Measurements from ENCODE around the gene MPC1L. TPM values are rescaled to one million over a fixed set of nuclear protein-coding genes. Genes with fewer than 3 reads are reported as not detected.

MPC1L gene
- total and polyA plus RNA-seq, 2 donors (not counting 1 experiment from before 2014, with no cell fraction given): not detected

DNA sequence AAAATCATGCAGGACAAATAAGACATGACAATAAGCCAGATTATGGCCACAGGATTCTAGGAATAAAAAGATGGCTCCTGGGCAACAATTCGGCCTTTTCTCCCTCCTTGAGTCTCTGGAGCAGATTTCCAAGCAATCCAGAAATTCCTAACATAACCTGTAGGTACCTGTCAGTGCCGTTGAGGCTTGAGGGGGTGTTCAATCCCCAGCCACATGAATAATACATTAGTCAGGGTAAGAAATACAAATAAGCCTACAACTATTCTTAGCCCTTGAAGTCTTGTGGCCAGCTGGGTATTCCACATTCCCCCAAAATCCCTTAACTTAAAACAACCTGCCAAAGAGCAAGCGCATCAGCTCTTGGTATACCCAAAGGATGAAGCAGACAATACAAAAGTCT is 14.5 kb downstream of the MPC1L start:
- intact Hi-C loops (cut with micrococcal nuclease): no loop called here
- no peak overlapping the region for H3K4me3 Mint-ChIP-seq
- POLR2A ChIA-PET: no interaction called here
- TF ChIP-seq, protein P1, sequence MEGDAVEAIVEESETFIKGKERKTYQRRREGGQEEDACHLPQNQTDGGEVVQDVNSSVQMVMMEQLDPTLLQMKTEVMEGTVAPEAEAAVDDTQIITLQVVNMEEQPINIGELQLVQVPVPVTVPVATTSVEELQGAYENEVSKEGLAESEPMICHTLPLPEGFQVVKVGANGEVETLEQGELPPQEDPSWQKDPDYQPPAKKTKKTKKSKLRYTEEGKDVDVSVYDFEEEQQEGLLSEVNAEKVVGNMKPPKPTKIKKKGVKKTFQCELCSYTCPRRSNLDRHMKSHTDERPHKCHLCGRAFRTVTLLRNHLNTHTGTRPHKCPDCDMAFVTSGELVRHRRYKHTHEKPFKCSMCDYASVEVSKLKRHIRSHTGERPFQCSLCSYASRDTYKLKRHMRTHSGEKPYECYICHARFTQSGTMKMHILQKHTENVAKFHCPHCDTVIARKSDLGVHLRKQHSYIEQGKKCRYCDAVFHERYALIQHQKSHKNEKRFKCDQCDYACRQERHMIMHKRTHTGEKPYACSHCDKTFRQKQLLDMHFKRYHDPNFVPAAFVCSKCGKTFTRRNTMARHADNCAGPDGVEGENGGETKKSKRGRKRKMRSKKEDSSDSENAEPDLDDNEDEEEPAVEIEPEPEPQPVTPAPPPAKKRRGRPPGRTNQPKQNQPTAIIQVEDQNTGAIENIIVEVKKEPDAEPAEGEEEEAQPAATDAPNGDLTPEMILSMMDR (IDR thresholded peaks at IDR 0.05): no peak
- no peak for TF ChIP-seq EZH2 (IDR thresholded peaks at IDR 0.05; ENCODE audit: borderline replicate concordance, insufficient read depth, low read depth, low read length, poor library complexity, severe bottlenecking)
- Histone ChIP-seq H3K27ac (ENCODE audit: low read length in 2 of 2) (no peak overlapping the region), H3K4me3 (ENCODE audit: control extremely low read depth in 1 of 5, extremely low read depth in 1 of 5, insufficient read depth in 1 of 5, low read depth in 2 of 5, low read length in 4 of 5) (no peak overlapping the region), H3K36me3 (replicated peaks in 1 of 2; ENCODE audit: control extremely low read depth in 1 of 2, control insufficient read depth in 1 of 2, extremely low read depth in 1 of 2, insufficient read depth in 2 of 2, low read length in 1 of 2) (peaks cover 3 to 68% of the 10 kb centered on the region in 2 experiments), H3K79me2 (ENCODE audit: control insufficient read depth, insufficient read depth, low read length) (peaks cover 85% of the 10 kb centered on the region), H3K9ac (ENCODE audit: low read length) (no peak overlapping the region), H3K4me2 (replicated peaks; ENCODE audit: low read depth, low read length, poor library complexity, severe bottlenecking) (no peak overlapping the region), H3K27me3 (replicated peaks in 1 of 4; ENCODE audit: control extremely low read depth in 1 of 4, control insufficient read depth in 3 of 4, insufficient read depth in 4 of 4, low read length in 3 of 4) (no peaks in the 10 kb centered on the region), H4K20me1 (ENCODE audit: control insufficient read depth, insufficient read depth, low read length, poor library complexity, severe bottlenecking) (peaks cover 78% of the 10 kb centered on the region), H2AFZ (ENCODE audit: insufficient read depth, low read depth, low read length, poor library complexity, severe bottlenecking) (no peak overlapping the region), H3K9me3 (ENCODE audit: control extremely low read depth in 1 of 3, control insufficient read depth in 2 of 3, insufficient read depth in 1 of 3, low read length in 2 of 3) (no peaks in the 10 kb centered on the region), H3K4me1 (ENCODE audit: control insufficient read depth in 2 of 2, insufficient read depth in 2 of 2, low read length in 2 of 2) (peaks cover 14 to 17% of the 10 kb centered on the region in 2 donors)
- peaks cover 23% of the 10 kb centered on the region for H3K4me1 Mint-ChIP-seq
- CTCF ChIA-PET: no interaction called here
- no CpG with 5 or more reads among the region's 3 CpGs for WGBS (ENCODE audit: insufficient coverage)
- H3K9me3 Mint-ChIP-seq (ENCODE audit: insufficient read depth): no peaks in the 10 kb centered on the region
- DNase-seq (no peak), ATAC-seq (ENCODE audit: low read depth) (no peak)
- no peak overlapping the region for H3K27ac Mint-ChIP-seq
- no peaks in the 10 kb centered on the region for H3K27me3 Mint-ChIP-seq

DNA sequence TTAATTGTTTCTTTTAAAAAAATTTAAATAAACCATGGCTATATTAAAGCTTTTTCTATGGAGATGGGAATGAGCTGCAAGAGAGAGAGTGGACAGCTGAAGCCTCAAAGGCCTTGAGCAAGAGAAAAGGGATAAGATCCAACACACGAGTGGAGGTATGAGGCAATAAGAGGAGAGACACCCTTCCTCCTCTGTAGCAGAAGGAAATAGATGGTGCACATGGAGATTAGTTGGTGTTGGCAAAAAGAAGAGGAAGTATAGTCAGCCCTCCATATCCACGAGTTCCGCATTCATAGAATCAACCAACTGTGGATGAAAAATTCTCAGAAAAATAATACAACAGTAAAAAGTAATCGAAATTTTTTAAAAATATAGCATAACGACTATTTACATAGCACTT is 20.9 kb downstream of the MPC1L start:
- H3K4me3 Mint-ChIP-seq: peak overlapping the region; percentile 94
- DNase-seq: peak; percentile 53
- ATAC-seq (ENCODE audit: low read depth): no peak
- peak overlapping the region in 4 of 5 experiments; percentile 56 to 69 (median 62) for H3K4me3 ChIP-seq (ENCODE audit: control extremely low read depth in 1 of 5, extremely low read depth in 1 of 5, insufficient read depth in 1 of 5, low read depth in 2 of 5, low read length in 4 of 5)
- H3K9ac ChIP-seq (ENCODE audit: low read length): peak overlapping the region; percentile 69
- WGBS (ENCODE audit: insufficient coverage): no CpG with 5 or more reads among the region's 5 CpGs
- no peak overlapping the region for H2AFZ ChIP-seq (ENCODE audit: insufficient read depth, low read depth, low read length, poor library complexity, severe bottlenecking)
- intact Hi-C loops (cut with micrococcal nuclease): loop anchor here (10.0 kb wide), 2 partner anchors 691 to 1281 kb away; partner anchors contain the start of genes CASK and DDX3X
- no peaks in the 10 kb centered on the region for H3K27me3 ChIP-seq (replicated peaks in 1 of 4; ENCODE audit: control extremely low read depth in 1 of 4, control insufficient read depth in 3 of 4, insufficient read depth in 4 of 4, low read length in 3 of 4)
- H3K27ac Mint-ChIP-seq: peak overlapping the region; percentile 88
- ChIA-PET POLR2A (interaction anchor here (0.6 kb wide), 1 partner anchor 71 kb away, joined by 4 read pairs; no protein-coding TSS in a partner anchor), CTCF (interaction anchor here (1.6 to 1.7 kb wide), 2 partner anchors 8 to 150 kb away, joined by 7 to 10 read pairs; no protein-coding TSS in a partner anchor)
- H3K4me1 Mint-ChIP-seq: peaks cover 44% of the 10 kb centered on the region
- H3K79me2 ChIP-seq (ENCODE audit: control insufficient read depth, insufficient read depth, low read length): peaks cover 78% of the 10 kb centered on the region
- H3K27me3 Mint-ChIP-seq: no peaks in the 10 kb centered on the region
- H4K20me1 ChIP-seq (ENCODE audit: control insufficient read depth, insufficient read depth, low read length, poor library complexity, severe bottlenecking): peaks cover 53% of the 10 kb centered on the region
- no peaks in the 10 kb centered on the region for H3K9me3 Mint-ChIP-seq (ENCODE audit: insufficient read depth)
- TF ChIP-seq EZH2 (IDR thresholded peaks at IDR 0.05; ENCODE audit: borderline replicate concordance, insufficient read depth, low read depth, low read length, poor library complexity, severe bottlenecking): no peak
- TF ChIP-seq, protein P1 (IDR thresholded peaks at IDR 0.05): no peak
- peaks cover 0 to 18% of the 10 kb centered on the region in 2 experiments for H3K36me3 ChIP-seq (replicated peaks in 1 of 2; ENCODE audit: control extremely low read depth in 1 of 2, control insufficient read depth in 1 of 2, extremely low read depth in 1 of 2, insufficient read depth in 2 of 2, low read length in 1 of 2)
- peaks cover 43 to 45% of the 10 kb centered on the region in 2 donors for H3K4me1 ChIP-seq (ENCODE audit: control insufficient read depth in 2 of 2, insufficient read depth in 2 of 2, low read length in 2 of 2)
- H3K9me3 ChIP-seq (ENCODE audit: control extremely low read depth in 1 of 3, control insufficient read depth in 2 of 3, insufficient read depth in 1 of 3, low read length in 2 of 3): no peaks in the 10 kb centered on the region
- H3K27ac ChIP-seq (ENCODE audit: low read length in 2 of 2): peak overlapping the region; percentile 75 to 94
- H3K4me2 ChIP-seq (replicated peaks; ENCODE audit: low read depth, low read length, poor library complexity, severe bottlenecking): peak overlapping the region; percentile 91

Data from B cell (primary cell).